ENCODE data around the gene FOLH1. TPM values are rescaled to one million over a fixed set of nuclear protein-coding genes. Genes with fewer than 3 reads are reported as not detected.
"Not testable (repeated sequence)": the region's sequence is repeated elsewhere in the genome, so short reads cannot be mapped to it uniquely, and the experiment has no call there.

FOLH1 gene
- total RNA-seq, 1 experiment from 2014 or later, result 0.98 TPM

DNA sequence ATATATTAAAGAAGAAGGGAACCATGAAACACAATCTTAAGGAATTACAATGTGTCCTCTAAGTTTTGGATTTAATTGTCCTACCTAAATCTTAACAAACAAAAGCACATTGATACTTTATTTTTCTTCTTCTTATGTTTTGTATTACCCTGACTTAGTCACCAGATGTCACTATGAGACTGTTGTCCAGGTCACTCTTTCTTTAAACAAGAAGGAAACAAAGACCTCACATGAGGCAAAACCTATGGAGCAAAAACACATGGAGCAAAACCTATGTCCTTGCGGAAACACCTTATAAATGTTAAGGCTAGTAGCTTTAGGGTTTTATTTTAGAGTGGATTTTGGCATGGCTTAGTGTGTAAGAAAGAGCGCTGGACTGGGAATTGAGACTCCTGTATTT lies 20.7 kb upstream of the FOLH1 start:
- DNase-seq (ENCODE audit: low read depth, low spot score); intact Hi-C loops (cut with micrococcal nuclease; ENCODE audit: unreplicated experiment); H3K4me1 ChIP-seq (ENCODE audit: control insufficient read depth, insufficient read depth, low read length); in situ Hi-C loops (cut with HindIII; ENCODE audit: low pct_unique_long_range_greater_than_20kb, low sequenced_read_pairs); BruUV-seq (replicated peaks); H3K4me3 ChIP-seq (ENCODE audit: low read depth in 2 of 2, low read length in 2 of 2); H3K9me3 ChIP-seq (ENCODE audit: control insufficient read depth, insufficient read depth, low read depth, low read length); H3K27ac ChIP-seq (ENCODE audit: low read length); H3K27me3 ChIP-seq (ENCODE audit: control insufficient read depth, insufficient read depth, low read length); CTCF ChIA-PET; POLR2A ChIA-PET; ATAC-seq; H3K36me3 ChIP-seq (ENCODE audit: control insufficient read depth, insufficient read depth, low read length): not testable (repeated sequence)
- TF ChIP-seq, protein P1, sequence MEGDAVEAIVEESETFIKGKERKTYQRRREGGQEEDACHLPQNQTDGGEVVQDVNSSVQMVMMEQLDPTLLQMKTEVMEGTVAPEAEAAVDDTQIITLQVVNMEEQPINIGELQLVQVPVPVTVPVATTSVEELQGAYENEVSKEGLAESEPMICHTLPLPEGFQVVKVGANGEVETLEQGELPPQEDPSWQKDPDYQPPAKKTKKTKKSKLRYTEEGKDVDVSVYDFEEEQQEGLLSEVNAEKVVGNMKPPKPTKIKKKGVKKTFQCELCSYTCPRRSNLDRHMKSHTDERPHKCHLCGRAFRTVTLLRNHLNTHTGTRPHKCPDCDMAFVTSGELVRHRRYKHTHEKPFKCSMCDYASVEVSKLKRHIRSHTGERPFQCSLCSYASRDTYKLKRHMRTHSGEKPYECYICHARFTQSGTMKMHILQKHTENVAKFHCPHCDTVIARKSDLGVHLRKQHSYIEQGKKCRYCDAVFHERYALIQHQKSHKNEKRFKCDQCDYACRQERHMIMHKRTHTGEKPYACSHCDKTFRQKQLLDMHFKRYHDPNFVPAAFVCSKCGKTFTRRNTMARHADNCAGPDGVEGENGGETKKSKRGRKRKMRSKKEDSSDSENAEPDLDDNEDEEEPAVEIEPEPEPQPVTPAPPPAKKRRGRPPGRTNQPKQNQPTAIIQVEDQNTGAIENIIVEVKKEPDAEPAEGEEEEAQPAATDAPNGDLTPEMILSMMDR (IDR thresholded peaks at IDR 0.05), result peak; percentile 47; the same call in 1 of the 2 replicates

DNA sequence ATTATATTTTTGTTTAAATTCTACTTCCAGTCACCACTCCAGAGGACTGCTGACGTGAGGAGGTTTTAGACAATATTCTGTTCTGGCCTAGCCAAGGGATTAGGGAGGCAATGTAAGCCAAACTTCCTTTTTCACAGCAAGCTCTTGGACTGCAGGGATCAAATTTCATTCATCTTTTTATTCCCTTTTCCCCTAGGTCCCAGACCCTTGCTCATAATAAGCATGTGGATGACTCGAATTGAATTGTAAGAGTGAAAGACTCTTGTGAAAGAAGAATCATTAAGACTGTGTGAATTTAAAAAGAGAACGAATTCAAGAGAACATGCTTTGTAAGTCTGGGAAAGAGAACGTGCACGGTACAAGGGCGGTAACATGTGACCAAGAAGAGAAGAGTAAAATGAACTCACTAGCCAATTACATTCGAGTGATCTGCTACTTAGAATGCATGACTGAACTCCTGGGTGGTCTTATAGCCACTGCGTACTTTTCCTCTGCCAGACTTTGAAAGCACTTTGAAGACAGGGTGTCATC lies 16.9 kb upstream of the FOLH1 start:
- in situ Hi-C loops (cut with HindIII; ENCODE audit: low pct_unique_long_range_greater_than_20kb, low sequenced_read_pairs); H3K4me1 ChIP-seq (ENCODE audit: control insufficient read depth, insufficient read depth, low read length); CTCF ChIA-PET; H3K4me3 ChIP-seq (ENCODE audit: low read depth in 2 of 2, low read length in 2 of 2); POLR2A ChIA-PET; ATAC-seq; H3K9me3 ChIP-seq (ENCODE audit: control insufficient read depth, insufficient read depth, low read depth, low read length); H3K27me3 ChIP-seq (ENCODE audit: control insufficient read depth, insufficient read depth, low read length); H3K27ac ChIP-seq (ENCODE audit: low read length); intact Hi-C loops (cut with micrococcal nuclease; ENCODE audit: unreplicated experiment); DNase-seq (ENCODE audit: low read depth, low spot score); BruUV-seq (replicated peaks); H3K36me3 ChIP-seq (ENCODE audit: control insufficient read depth, insufficient read depth, low read length): not testable (repeated sequence)

DNA sequence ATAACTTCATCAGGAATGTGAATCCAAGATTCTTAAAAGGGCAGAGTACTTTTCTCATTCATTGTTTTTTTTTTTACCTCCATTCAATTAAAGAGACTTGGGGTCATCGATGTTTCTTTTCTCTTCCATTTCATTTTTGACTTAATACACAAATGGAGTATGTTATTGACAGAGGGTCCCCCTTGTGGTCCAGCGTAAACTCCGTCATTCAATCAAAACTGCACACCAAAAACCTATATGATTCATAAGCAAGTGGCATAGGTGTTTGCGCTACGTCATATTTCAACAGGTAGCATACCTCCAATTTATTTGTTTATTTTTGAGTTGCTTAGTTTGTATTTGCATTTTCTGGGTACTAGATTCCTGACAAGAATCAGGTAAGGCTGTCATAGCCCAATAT lies 12.7 kb upstream of the FOLH1 start:
- no peaks in the 10 kb centered on the region for H3K4me1 ChIP-seq (ENCODE audit: control insufficient read depth, insufficient read depth, low read length)
- ChIA-PET CTCF (no interaction called here), POLR2A (no interaction called here)
- H3K36me3 ChIP-seq (ENCODE audit: control insufficient read depth, insufficient read depth, low read length), result no peaks in the 10 kb centered on the region
- no peak overlapping the region for H3K27ac ChIP-seq (ENCODE audit: low read length)
- no TSS peak for BruUV-seq (replicated peaks)
- no peak for TF ChIP-seq TCF7L2 (IDR thresholded peaks at IDR 0.05; ENCODE audit: low read depth, low read length)
- TF ChIP-seq POLR2AphosphoS5 (IDR thresholded peaks at IDR 0.05; ENCODE audit: low read depth, low read length), result no peak
- TF ChIP-seq, protein P1 (IDR thresholded peaks at IDR 0.05), result no peak; the same call in 1 of the 2 replicates
- no peak for TF ChIP-seq SIN3A (IDR thresholded peaks at IDR 0.05; ENCODE audit: borderline replicate concordance, insufficient read depth, low read depth, low read length)
- TF ChIP-seq, protein P2, sequence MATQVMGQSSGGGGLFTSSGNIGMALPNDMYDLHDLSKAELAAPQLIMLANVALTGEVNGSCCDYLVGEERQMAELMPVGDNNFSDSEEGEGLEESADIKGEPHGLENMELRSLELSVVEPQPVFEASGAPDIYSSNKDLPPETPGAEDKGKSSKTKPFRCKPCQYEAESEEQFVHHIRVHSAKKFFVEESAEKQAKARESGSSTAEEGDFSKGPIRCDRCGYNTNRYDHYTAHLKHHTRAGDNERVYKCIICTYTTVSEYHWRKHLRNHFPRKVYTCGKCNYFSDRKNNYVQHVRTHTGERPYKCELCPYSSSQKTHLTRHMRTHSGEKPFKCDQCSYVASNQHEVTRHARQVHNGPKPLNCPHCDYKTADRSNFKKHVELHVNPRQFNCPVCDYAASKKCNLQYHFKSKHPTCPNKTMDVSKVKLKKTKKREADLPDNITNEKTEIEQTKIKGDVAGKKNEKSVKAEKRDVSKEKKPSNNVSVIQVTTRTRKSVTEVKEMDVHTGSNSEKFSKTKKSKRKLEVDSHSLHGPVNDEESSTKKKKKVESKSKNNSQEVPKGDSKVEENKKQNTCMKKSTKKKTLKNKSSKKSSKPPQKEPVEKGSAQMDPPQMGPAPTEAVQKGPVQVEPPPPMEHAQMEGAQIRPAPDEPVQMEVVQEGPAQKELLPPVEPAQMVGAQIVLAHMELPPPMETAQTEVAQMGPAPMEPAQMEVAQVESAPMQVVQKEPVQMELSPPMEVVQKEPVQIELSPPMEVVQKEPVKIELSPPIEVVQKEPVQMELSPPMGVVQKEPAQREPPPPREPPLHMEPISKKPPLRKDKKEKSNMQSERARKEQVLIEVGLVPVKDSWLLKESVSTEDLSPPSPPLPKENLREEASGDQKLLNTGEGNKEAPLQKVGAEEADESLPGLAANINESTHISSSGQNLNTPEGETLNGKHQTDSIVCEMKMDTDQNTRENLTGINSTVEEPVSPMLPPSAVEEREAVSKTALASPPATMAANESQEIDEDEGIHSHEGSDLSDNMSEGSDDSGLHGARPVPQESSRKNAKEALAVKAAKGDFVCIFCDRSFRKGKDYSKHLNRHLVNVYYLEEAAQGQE (IDR thresholded peaks at IDR 0.05; ENCODE audit: insufficient read depth in 1 of 2, low read depth in 2 of 2, low read length in 1 of 2), result no peak
- ATAC-seq (no peak), DNase-seq (ENCODE audit: low read depth, low spot score) (no peak)
- intact Hi-C loops (cut with micrococcal nuclease; ENCODE audit: unreplicated experiment) (no loop called here), in situ Hi-C loops (cut with HindIII; ENCODE audit: low pct_unique_long_range_greater_than_20kb, low sequenced_read_pairs) (no loop called here)
- H3K4me3 ChIP-seq (ENCODE audit: low read depth in 2 of 2, low read length in 2 of 2), result no peak overlapping the region
- H3K27me3 ChIP-seq (ENCODE audit: control insufficient read depth, insufficient read depth, low read length), result no peaks in the 10 kb centered on the region
- H3K9me3 ChIP-seq (ENCODE audit: control insufficient read depth, insufficient read depth, low read depth, low read length), result no peaks in the 10 kb centered on the region

Data from Panc1 (cell line).